ENCODE measurements around the gene POU3F2.

The POU3F2 gene

DNA sequence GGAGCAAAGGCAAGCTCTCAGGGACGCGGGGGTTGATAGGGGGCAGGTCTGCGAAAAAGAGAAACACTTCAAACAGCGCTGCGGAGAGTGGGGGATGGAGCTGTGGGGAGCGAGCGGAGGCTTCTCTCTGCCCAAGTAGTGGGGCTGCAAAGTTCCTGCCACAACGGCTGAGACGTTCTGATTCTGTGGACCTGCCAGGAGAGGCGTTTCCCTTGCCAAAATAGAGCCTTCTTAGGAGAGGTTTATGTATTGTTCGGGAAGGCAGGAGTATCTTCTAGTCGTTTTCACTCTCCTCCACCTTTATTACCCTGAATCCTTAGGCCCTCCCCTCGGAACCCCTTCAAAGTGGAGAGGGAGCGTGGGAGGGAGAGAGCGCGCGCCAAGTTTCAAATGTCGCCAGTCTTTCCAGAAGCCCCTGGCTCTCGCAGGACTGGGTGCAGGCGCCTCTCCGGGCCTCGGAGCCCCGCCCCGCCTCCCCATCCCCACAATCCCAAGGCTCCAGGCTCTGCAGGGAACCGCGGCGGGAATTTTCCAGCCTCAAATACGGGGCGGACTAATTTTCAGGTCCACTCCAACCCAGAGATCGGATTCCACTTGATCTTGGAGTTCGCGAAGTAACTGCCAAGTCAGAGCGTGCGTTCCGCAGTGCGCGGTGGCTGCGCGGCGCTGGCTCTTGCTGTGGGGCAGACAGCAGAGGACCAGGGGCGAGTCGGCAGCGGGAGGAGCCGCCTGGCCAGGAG, 10.0 kb upstream of the POU3F2 start:
- H3K27me3 ChIP-seq (ENCODE audit: control insufficient read depth, insufficient read depth, low read length): peaks cover 30% of the 10 kb centered on the region
- H3K36me3 ChIP-seq (ENCODE audit: control insufficient read depth, insufficient read depth, low read length): no peaks in the 10 kb centered on the region

DNA sequence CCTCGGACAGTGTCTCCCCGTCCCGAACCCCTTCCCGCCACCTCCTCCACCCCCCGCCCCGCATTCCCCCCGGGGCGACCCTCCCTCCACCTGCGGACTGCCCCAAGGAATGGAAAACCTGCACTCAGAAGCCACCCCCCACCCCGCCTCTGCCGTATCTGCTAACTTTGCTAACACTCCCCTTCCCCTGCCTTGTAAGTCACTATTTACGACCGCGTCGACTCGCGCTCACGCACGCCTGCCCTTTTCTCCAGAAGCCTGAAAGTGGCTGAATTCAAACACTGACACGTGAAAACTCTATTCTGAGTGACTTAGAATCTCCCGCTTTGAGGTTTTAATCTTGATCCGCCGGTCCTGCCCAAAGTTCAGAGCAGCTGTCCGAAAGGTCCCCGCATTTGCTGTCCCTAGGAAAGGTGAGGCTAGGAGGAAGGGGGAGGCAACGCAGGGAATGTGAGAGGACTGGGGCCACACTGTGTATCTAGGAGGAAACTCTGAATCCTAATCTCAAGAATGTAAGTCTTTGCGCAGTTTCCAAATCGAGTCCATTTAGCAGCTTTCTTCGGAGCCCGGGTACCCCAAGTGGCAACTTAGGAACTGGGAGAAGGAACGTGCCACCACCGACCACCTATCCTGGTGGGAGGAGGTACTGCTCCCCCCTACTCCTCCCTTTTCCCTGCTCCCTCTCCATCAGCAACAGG, 9.3 kb upstream of the POU3F2 start:
- no peaks in the 10 kb centered on the region for H3K36me3 ChIP-seq (ENCODE audit: control insufficient read depth, insufficient read depth, low read length)
- no peak overlapping the region for H3K27ac ChIP-seq (ENCODE audit: low read depth, low read length)
- no peak overlapping the region for H3K4me3 ChIP-seq (ENCODE audit: low read length)
- no peak overlapping the region for H3K9ac ChIP-seq (ENCODE audit: low read length)
- H3K4me1 ChIP-seq (ENCODE audit: control insufficient read depth, insufficient read depth, low read length): no peaks in the 10 kb centered on the region
- H3K27me3 ChIP-seq (ENCODE audit: control insufficient read depth, insufficient read depth, low read length): peaks cover 30% of the 10 kb centered on the region

More for the DNA sequence above, 10.0 kb upstream of the POU3F2 start:
- H3K4me3 ChIP-seq (ENCODE audit: low read length): no peak overlapping the region
- H3K27ac ChIP-seq (ENCODE audit: low read depth, low read length): no peak overlapping the region
- no peaks in the 10 kb centered on the region for H3K4me1 ChIP-seq (ENCODE audit: control insufficient read depth, insufficient read depth, low read length)
- no peak overlapping the region for H3K9ac ChIP-seq (ENCODE audit: low read length)

DNA sequence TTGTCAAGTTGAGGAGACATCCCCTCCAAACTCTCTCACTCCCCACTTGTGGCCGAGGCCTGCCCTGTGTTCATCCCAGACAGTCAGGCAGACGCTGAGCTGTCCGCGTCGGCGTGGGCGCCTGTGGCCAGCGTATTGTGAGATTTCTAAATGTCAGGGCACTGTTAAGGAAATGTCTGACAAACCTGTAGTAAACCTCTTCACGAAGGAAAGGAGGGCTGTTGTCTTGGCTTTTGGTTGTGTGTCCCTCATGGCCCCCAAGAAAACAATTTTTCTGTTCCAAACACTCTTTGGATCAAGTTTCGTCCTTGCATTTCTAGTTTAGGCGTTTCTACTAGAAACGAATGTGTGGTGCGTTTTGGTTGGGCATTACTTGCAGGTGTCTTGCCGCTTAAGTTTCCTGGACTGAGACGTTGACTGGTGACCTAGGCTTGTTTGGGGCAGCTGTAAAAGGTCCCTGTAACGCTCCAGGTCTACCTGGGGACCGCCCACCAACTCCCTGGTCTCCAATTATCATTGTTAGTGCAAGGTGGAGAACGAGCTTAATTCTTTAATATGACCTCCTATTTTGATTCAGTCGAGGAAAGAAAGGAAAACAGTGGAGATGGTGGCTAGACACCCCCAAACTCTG, 8.7 kb upstream of the POU3F2 start:
- Histone ChIP-seq H3K4me1 (ENCODE audit: control insufficient read depth, insufficient read depth, low read length) (no peaks in the 10 kb centered on the region), H3K9ac (ENCODE audit: low read length) (no peak overlapping the region), H3K36me3 (ENCODE audit: control insufficient read depth, insufficient read depth, low read length) (no peaks in the 10 kb centered on the region), H3K27ac (ENCODE audit: low read depth, low read length) (no peak overlapping the region), H3K27me3 (ENCODE audit: control insufficient read depth, insufficient read depth, low read length) (peaks cover 30% of the 10 kb centered on the region), H3K4me3 (ENCODE audit: low read length) (no peak overlapping the region)

DNA sequence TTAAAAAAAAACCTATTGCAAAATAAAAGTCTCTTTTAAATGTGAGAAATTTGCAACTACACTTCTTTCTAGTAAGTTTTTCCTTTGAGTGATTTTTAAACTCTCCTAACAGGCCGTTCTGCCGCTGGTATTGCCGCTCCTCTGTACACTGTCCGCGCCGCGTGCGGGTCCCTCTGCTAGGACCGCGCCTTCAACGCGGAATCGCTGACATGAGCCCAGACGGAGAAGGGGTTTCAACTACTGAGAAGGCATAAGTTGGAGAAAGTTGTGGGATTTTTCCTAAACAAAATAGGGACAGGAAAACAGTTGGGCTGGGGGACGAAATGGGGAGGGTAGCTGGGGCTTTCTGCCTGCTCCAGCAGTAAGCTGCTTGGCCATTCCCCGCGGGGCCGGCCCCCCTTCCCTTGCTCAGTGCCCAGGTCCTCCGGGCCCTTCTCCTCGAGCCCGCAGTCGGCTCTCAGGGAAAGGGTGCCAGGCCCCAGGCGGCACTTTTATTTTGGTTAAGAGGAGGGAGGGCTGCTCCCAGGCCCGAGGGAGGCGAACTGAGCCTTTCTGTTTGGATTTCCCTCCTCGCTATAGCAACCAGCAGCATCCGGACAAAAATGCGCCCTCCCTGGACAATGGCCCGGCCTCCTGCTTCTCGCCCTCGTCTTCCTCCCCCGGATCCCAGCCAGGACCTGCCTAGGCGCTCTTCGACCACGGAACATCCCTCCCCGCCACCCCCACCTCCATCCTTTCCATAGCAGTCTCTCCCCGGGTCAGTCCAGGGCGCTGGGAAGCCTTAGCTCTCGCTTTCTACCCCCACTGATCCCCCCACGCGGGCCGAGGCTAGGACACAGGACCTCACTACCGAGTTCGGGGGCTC, 6.8 kb upstream of the POU3F2 start:
- H3K36me3 ChIP-seq (ENCODE audit: control insufficient read depth, insufficient read depth, low read length): no peaks in the 10 kb centered on the region
- H3K27ac ChIP-seq (ENCODE audit: low read depth, low read length): no peak overlapping the region
- H3K4me3 ChIP-seq (ENCODE audit: low read length): no peak overlapping the region
- H3K4me1 ChIP-seq (ENCODE audit: control insufficient read depth, insufficient read depth, low read length): peaks cover 5% of the 10 kb centered on the region
- no peak overlapping the region for H3K9ac ChIP-seq (ENCODE audit: low read length)
- H3K27me3 ChIP-seq (ENCODE audit: control insufficient read depth, insufficient read depth, low read length): peaks cover 47% of the 10 kb centered on the region

DNA sequence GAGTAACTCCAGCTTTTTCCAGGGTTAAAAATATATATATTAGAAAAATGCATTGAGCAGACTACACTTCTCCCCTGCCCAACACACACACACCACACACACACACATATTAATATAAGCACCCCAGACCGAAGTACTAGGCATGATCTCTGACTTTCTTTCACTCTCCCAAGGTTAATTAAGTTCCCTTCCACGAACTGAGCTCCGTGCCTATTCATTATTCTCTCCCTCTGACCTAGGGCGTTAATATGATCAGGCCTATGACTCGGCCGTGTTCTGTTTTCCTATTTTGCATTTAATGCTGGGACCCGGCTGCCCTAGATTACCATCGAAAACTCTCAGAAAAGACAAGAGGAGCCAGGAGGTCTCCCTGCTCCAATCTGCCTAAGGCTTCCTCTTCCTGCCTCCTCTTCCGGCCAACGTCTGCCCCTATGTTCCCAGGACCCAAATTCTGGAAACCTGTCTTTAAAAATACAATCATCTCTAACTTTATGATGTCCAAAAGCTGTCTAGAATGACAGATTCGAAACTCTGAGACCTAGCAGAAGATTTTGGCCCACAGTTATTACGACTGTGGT, 6.1 kb upstream of the POU3F2 start:
- H3K36me3 ChIP-seq (ENCODE audit: control insufficient read depth, insufficient read depth, low read length): no peaks in the 10 kb centered on the region
- peaks cover 10% of the 10 kb centered on the region for H3K4me1 ChIP-seq (ENCODE audit: control insufficient read depth, insufficient read depth, low read length)
- H3K27me3 ChIP-seq (ENCODE audit: control insufficient read depth, insufficient read depth, low read length): peaks cover 55% of the 10 kb centered on the region
- H3K27ac ChIP-seq (ENCODE audit: low read depth, low read length): no peak overlapping the region
- H3K9ac ChIP-seq (ENCODE audit: low read length): no peak overlapping the region
- H3K4me3 ChIP-seq (ENCODE audit: low read length): no peak overlapping the region

DNA sequence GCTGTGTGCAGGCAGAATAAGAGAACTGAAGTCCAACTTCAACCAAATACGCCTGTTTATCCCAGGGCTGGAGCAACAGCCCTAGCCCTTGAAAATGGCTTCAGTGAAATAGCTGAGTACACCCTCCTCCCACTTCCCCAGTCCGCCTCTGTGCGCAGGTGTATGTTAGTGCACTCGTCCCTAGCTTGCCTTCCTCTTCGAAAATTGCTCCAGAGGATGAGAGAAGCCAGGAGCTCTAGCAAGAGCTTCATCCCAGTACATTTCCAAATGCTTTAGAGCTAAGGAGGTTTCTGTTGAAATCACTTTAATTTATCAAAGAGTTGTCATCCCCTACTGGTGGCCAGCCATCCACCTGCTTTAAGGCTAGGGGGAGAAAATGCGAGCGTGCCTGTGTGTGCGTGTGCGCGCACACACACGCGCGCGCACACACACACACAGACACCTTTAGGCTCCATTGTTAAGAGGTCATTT, 5.4 kb upstream of the POU3F2 start:
- Histone ChIP-seq H3K4me1 (ENCODE audit: control insufficient read depth, insufficient read depth, low read length) (peaks cover 10% of the 10 kb centered on the region), H3K4me3 (ENCODE audit: low read length) (no peak overlapping the region), H3K27ac (ENCODE audit: low read depth, low read length) (no peak overlapping the region), H3K27me3 (ENCODE audit: control insufficient read depth, insufficient read depth, low read length) (peaks cover 54% of the 10 kb centered on the region), H3K36me3 (ENCODE audit: control insufficient read depth, insufficient read depth, low read length) (no peaks in the 10 kb centered on the region), H3K9ac (ENCODE audit: low read length) (no peak overlapping the region)

DNA sequence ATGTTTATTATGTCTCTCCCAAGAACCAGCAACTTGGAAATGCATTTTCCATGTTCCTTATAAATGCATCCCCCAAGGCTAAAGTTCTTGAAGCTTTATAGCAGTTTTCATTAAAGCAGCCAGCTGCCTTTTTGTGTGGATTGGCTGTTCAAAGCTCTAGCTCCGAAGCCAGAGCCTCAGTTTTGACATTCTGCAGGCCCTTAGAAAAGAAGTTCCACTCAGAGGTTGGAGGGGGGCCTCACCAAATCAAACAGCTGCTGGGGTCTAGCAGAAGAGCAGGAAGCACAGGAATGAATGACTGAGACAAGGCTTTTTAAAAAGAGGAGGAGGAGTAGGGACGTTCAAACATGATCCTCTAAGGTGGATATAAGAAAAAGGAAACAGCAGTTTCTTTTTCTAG, 4.2 kb upstream of the POU3F2 start:
- H3K36me3 ChIP-seq (ENCODE audit: control insufficient read depth, insufficient read depth, low read length): no peaks in the 10 kb centered on the region
- H3K9ac ChIP-seq (ENCODE audit: low read length): no peak overlapping the region
- peaks cover 51% of the 10 kb centered on the region for H3K27me3 ChIP-seq (ENCODE audit: control insufficient read depth, insufficient read depth, low read length)
- H3K4me1 ChIP-seq (ENCODE audit: control insufficient read depth, insufficient read depth, low read length): peaks cover 10% of the 10 kb centered on the region
- no peak overlapping the region for H3K27ac ChIP-seq (ENCODE audit: low read depth, low read length)
- no peak overlapping the region for H3K4me3 ChIP-seq (ENCODE audit: low read length)

DNA sequence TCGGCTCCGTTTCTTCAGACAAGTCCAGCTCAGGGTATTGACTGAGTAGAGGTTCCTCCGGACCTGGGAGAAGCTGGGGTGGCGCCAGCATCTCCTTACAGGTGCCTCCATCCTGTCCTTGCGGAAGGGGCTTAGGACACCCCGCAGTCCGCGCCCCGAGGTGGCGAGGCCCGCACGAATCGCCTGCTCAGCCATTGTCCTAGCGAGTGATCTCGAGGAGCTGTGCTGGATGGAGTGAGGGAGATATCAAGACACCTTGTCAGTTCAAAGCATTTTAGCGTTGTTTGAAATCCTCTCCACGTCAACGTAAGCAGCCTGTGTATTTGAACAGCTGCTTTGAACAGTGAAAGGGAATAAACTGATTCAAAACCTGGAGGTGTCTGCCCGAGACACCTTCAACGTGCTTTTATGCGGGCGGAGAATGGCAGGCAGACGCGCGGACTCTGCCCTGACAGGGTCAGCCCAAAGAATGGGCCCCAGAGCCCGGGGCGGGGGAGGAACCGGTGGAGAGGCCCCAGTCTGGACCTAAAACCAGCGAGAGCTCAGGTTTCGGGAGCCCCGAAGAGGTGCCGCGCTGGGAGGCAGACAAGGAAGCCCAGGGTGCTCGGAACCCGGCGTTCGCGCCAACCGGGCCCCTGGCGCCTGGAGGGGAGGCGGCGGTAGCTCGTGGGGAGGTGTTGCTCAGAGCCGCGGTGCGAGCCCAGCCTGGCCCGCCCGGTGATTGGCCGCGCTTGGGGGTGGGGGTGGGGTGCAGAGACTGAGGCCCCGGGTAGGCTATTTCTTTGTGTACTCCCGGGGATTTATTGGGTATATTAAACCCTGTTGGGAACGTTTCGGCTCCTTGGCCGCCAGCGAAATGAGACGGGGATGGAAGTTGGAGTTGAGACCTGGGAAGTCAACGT, 3.1 kb upstream of the POU3F2 start:
- Histone ChIP-seq H3K36me3 (ENCODE audit: control insufficient read depth, insufficient read depth, low read length) (no peaks in the 10 kb centered on the region), H3K4me1 (ENCODE audit: control insufficient read depth, insufficient read depth, low read length) (peaks cover 10% of the 10 kb centered on the region), H3K9ac (ENCODE audit: low read length) (no peak overlapping the region), H3K27ac (ENCODE audit: low read depth, low read length) (no peak overlapping the region), H3K4me3 (ENCODE audit: low read length) (no peak overlapping the region), H3K27me3 (ENCODE audit: control insufficient read depth, insufficient read depth, low read length) (peaks cover 53% of the 10 kb centered on the region)

DNA sequence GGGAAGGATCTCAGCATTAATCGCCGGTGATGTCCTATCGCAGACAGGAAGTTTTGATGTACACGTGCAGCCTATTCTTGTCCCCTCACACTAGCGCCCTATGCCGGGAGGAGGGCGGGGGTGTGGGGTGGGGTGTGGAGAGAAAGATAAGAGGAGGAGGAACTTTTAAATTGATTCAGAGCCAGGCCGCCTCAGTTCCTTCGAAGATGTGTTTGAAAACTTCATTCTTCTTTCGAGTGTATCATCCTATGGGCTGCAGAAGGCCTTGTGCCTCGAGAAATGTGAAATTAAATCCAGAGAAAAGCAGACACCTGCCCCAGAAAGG, 2.5 kb upstream of the POU3F2 start:
- H3K27me3 ChIP-seq (ENCODE audit: control insufficient read depth, insufficient read depth, low read length): peaks cover 56% of the 10 kb centered on the region
- no peak overlapping the region for H3K27ac ChIP-seq (ENCODE audit: low read depth, low read length)
- peaks cover 10% of the 10 kb centered on the region for H3K4me1 ChIP-seq (ENCODE audit: control insufficient read depth, insufficient read depth, low read length)
- H3K9ac ChIP-seq (ENCODE audit: low read length): no peak overlapping the region
- H3K36me3 ChIP-seq (ENCODE audit: control insufficient read depth, insufficient read depth, low read length): no peaks in the 10 kb centered on the region
- peak overlapping the region; percentile 56 for H3K4me3 ChIP-seq (ENCODE audit: low read length)

DNA sequence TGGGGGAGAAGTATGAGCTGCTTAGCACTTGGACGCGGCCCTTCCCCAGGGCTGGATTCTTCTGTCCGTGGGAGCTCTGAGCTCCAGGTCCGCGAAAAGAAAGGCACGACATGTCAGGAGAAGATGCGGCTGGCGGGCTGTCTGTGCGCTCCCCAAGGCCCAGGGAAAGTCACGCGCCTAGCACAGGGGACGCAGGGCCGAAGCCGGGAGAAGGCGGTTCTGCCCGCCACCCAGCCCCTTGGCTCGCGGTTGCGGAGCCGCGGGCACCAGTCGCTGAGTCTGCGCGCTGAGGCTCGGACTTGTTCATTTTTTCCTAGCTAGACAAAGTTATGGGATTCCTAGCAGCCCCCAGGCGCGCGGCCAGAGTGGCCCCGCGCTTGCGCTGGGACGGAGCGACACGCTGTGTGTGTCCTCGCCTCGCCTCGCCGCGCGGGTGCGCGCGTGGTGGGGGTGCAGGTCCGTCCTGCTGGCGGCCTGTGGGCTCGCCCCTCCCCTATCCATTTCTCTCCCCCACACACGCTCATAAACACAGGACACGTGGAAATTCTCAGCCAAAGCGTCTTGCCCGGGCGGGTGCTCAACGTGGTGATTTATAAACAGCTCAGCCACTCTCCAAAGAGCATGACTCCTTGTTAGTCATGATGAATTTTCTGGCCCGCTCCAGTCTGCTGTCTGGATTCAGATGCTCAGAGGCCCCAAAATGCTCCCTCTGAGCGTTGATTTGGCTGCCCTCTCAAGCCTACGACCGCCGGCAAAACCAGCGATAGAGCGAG, 1.9 kb upstream of the POU3F2 start:
- Histone ChIP-seq H3K27ac (ENCODE audit: low read depth, low read length) (no peak overlapping the region), H3K4me1 (ENCODE audit: control insufficient read depth, insufficient read depth, low read length) (peaks cover 10% of the 10 kb centered on the region), H3K4me3 (ENCODE audit: low read length) (peak overlapping the region; percentile 56), H3K36me3 (ENCODE audit: control insufficient read depth, insufficient read depth, low read length) (no peaks in the 10 kb centered on the region), H3K27me3 (ENCODE audit: control insufficient read depth, insufficient read depth, low read length) (peaks cover 55% of the 10 kb centered on the region), H3K9ac (ENCODE audit: low read length) (no peak overlapping the region)

DNA sequence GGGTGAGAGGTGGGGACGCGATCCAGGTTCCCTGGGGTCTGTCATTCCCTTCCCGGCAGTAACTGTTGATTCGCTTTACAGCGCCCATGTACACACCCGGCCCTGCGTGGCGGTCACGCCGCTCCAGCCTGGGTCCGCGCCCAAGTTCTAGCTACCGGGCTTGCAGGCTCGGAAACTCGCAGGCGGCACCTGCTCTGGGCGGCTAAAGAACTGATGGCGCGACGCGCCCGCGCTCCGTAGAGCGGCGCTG, 1.4 kb upstream of the POU3F2 start:
- Histone ChIP-seq H3K9ac (ENCODE audit: low read length) (no peak overlapping the region), H3K27ac (ENCODE audit: low read depth, low read length) (no peak overlapping the region), H3K27me3 (ENCODE audit: control insufficient read depth, insufficient read depth, low read length) (peaks cover 50% of the 10 kb centered on the region), H3K4me1 (ENCODE audit: control insufficient read depth, insufficient read depth, low read length) (peaks cover 10% of the 10 kb centered on the region), H3K36me3 (ENCODE audit: control insufficient read depth, insufficient read depth, low read length) (no peaks in the 10 kb centered on the region), H3K4me3 (ENCODE audit: low read length) (peak overlapping the region; percentile 56)
